Frontal cortex (tissue), 4 donors: ENCODE data around the gene ERLEC1. TPM values are rescaled to one million over a fixed set of nuclear protein-coding genes. Genes with fewer than 3 reads are reported as not detected.
A peak's percentile ranks its signal among the peaks of the same experiment; 100 is the strongest.
"Not testable (repeated sequence)": the region's sequence is repeated elsewhere in the genome, so short reads cannot be mapped to it uniquely, and the experiment has no call there.

Experiments
- DNase-seq, 2 donors: peaks; one replicate each; pipeline ENCODE4 v3.0.0; 2012; ENCODE audit warnings: low spot score in 2 of 2
- FAIRE-seq: peaks from 2 replicates; lab custom pipeline; 2012; peaks lifted over from hg19 to GRCh38; lab: Jason Lieb, UNC
- total RNA-seq: library from RNA; depleted of rRNA; stranded (reverse); fragments of >200 nt; gene quantifications from one replicate; pipeline ENCODE4 v1.2.3, GENCODE V29; 2014
- donor health status: control.
- donor health status: control.
- donor health status: control.

The ERLEC1 gene
- total RNA-seq, 1 donor from 2014 or later = 54.2 TPM

DNA sequence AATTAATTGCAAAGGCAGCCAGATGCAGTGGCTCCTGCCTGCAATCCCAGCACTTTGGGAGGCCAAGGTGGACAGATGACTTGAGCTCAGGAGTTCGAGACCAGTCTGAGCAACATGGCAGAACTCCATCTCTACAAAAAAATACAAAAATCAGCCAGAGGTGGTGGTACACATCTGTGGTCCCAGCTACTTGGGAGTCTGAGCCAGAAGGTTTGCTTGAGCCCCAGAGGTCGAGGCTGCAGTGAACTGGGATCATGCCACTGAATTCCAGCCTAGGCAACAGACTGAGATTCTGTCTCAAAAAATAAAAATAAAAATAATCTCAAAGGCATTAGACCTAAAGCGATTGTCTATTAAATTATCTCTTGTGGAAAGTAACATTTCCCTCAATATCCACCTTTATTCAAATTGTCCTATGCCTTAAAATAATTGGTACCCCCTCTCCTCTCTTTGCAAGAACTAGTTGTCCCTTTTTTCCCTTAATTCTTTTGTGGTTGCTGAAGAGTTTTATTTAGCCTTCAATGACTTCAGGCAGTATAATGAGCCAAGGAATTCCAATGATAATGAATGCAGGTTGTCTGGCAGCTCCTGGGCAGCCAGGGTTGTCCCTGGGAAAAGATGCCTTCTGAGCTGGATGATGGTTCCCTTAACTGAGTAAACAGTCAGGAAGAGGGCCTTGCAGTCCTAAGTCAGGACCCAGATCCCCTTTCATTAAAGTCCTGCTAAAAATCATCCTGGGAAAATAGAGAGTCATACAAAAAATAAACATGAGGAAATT lies 40.7 kb downstream of the ERLEC1 start:
- DNase-seq (no peak), FAIRE-seq (no peak)

DNA sequence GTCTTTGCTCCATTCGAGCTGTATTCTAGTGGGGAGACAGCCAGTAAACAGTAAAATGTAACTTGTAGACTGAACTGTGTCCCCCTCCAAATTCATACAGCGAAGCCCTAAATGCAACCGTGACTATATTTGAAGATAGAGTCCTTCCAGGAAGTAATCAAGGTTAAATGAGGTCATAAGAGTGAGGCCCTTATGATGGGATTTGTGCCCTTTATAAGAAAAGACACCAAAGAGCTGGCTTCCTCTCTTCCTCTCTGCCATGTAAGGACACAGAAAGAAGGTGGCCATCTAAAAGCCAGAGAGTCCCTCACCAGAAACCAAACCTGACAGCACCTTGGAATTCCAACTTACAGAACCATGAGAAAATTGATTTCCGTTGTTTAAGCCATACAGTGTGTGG lies 41.5 kb downstream of the ERLEC1 start:
- DNase-seq (no peak), FAIRE-seq (no peak)

DNA sequence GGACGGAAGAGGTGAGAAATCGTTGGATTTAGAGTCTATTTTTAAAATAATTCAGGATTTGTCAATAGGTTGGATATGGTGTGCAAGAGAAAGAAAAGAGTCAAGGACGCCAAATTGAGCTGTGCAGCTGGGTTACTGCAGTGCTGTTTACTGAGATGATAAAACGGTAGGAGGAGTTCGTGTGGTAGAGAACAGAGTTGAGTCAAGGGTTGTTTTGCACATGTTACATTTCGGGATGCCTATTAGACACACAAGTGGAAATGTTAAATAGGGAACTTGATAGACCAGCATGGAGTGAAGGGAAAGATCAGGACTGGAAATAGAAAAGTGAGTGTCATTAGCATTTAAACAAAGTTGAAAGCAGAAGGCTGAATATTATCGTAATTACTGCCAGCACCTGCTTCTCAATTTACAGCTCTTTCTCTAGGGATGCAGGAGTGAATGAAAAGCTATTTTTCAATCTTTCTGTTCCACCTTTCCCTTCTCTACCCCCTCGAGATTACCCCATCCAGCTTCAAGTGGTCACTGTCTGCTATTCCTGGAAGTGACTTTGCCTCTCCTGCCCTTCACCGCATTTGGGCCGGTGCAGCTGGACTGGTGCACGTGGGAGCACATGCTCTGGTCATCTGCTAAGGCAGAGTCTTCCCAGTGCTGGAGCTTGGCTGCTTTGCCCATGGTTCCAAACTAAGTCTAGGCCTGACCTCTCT lies 42.6 kb downstream of the ERLEC1 start:
- no peak for DNase-seq
- no peak for FAIRE-seq

DNA sequence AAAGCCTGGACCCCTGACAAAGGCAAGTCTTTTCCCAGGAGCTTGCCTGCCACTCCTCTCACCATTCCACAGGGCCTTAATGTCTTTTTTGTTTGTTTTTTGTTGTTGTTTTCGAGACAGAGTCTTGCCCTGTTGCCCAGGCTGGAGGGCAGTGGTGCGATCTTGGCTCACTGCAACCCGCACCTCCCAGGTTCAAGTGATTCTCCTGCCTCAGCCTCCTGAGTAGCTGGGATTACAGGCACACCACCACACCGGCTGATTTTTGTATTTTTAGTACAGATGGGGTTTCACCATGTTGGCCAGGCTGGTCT lies 43.1 kb downstream of the ERLEC1 start:
- not testable (repeated sequence) for FAIRE-seq, DNase-seq

DNA sequence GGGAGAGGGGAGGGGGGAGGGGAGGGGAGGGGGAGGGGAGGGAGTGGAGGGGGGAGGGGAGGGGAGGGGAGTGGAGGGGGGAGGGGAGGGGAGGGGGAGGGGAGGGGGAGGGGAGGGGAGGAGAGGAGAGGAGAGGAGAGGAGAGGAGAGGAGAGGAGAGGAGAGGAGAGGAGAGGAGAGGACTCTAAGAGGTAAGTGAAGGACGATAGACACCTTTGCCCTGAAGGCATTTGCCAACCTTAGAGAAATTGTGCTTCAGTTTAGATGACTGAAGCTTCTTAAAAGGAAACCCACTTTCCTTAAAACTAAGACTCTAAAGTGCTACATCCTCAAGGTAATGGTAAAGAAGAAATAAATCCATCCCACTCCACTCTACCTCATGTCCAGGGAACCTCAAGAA lies 53.7 kb downstream of the ERLEC1 start:
- DNase-seq (no peak), FAIRE-seq (no peak)

DNA sequence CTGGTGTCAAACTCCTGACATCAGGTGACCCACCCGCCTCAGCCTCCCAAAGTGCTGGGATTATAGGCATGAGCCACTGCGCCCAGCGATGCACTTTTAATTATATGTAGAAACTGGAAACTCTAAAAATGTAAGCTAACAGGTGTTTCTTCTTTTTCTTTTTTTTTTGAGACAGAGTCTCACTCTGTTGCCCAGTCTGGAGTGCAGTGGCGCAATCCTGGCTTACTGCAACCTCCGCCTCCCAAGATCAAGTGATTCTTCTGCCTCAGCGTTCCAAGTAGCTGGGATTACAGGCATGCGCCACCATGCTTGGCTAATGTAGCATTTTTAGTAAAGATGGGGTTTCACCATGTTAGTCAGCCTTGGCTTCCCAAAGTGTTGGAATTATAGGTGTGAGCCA lies 54.8 kb downstream of the ERLEC1 start:
- DNase-seq, FAIRE-seq: not testable (repeated sequence)

DNA sequence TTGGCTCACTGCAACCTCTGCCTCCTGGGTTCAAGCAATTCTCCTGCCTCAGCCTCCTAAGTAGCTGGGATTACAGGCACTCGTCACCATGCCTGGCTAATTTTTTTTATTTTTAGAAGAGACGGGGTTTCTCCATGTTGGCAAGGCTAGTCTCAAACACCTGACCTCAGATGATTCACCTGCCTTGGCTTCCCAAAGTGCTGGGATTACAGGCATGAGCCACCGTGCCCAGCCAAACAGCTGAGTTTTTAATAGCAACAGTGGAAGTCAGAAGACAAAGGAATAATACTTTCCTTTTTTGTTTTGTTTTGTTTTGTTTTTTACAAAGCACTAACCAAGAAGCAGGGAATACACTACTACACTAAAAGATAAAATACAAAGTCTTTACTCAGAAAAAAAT lies 56.0 kb downstream of the ERLEC1 start:
- DNase-seq (no peak), FAIRE-seq (no peak)

DNA sequence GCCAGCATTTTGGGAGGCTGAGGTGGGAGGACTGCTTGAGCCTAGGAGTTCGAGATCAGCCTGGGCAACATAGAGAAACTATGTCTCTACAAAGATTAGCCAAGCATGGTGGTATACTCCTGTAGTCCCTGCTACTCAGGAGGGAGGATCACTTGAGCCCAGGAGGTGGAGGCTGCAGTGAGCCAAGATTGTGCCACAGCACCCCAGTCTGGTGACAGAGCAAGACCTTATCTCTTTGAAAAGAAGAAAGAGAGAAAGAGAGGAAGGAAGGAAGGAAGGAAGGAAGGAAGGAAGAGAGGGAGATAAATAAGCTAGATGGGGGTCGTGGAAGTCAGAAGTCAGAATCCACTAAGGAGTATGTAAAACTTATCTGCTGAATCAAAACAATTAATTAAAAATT lies 56.8 kb downstream of the ERLEC1 start:
- DNase-seq = no peak
- FAIRE-seq = no peak

DNA sequence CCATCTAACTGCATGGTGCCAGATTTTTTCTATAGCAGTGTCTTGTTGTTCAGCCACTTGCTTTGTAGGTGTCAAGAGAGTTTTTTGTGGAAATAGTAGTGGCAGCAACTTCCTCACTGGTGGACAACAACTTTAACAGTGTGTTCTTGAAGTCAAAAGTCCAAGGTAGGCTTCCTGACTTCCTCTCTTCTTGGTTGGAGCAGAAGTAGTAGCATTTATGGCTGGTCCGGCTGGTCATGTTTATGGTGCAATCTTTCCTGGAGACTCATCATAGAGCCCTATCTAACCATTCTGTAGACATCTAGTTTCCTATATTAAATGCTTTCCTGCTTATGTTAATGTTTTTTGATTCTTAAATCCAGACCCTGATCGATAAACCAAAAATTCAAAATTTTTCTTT lies 61.2 kb downstream of the ERLEC1 start:
- FAIRE-seq (no peak), DNase-seq (no peak)

DNA sequence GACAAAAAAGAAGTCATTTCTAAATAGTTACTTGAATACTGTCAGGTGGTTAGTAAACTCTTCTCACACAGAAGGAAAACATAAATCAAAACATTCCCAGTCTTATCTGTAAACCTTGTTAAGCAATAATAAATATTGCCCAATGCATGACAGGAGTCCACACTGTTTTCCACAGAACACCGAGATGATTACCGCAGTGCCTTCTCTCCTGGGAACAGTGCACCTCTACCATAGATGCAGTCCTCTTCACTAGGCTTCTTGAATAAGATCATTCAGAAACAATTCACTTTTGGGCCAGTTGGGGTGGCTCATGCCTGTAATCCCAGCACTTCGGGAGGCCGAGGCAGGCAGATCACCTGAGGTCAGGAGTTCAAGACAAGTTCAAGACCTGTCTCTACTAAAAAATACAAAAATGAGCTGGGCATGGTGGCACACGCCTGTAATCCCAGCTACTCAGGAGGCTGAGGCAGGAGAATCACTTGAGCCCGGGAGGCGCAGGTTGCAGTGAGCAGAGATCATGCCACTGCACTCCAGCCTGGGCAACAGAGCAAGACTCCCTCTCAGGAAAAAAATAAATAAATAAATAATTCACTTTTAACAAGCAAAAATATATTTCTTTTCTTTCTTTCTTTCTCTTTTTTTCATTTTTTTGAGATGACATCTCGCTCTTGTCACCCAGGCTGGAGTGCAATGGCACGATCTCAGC lies 64.4 kb downstream of the ERLEC1 start:
- not testable (repeated sequence) for FAIRE-seq, DNase-seq

DNA sequence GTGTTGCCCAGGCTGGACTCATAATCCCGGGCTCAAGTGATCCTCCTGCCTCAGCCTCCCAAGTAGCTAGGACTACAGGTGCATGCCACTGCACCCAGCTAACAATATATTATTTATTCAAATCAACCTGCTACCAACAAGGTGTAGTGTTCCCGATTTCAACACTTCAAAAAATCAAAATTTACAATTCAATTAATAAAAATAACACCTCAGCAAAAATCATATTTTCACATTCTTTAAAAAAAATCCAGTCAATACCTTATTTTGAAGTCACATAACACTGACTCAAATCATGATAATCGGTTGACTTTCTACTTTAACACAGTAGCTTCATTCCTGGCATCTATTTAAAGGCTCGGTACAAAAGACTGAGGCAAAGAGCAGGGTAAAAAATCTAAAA lies 65.7 kb downstream of the ERLEC1 start:
- DNase-seq (no peak), FAIRE-seq (no peak)

DNA sequence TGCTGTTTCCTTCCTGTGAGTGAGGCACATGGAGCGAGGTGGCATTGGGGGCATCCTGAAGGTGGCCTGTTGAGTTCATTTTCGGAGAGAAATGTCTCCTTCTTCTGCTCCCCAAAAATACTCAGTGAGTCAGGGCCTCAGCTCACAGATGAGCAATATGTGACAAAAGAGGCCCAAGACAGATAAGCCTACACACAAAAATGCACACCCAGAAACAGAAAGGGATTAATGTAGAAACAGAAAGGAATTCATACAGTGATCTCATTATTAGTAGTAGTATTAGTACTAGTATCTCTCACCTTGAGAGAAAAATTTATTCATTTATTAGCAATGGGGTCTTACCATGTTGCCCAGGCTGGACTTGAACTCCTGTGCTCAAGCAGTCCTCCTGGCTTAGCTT lies 67.8 kb downstream of the ERLEC1 start:
- FAIRE-seq (no peak), DNase-seq (no peak)

DNA sequence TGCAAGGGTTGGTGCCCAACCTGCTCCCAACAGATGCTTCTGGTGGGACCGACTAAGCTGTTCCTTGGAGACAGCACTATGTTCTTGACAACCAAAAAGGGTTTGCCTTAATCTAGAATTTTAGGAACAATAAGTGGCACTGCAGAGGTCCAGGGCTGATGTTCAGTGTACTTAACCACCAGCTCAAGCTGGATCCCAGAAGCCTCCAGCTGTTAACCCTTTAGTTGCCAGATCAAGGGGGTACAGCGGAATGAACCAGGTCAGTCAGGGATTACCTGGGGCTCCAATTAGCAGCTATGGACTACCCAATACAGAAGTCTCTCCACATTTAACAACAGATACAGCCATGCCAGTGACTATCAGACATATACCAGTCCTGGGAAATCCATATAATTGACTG lies 69.4 kb downstream of the ERLEC1 start:
- FAIRE-seq (no peak), DNase-seq (peak in 1 of 2 donors; percentile 14)

DNA sequence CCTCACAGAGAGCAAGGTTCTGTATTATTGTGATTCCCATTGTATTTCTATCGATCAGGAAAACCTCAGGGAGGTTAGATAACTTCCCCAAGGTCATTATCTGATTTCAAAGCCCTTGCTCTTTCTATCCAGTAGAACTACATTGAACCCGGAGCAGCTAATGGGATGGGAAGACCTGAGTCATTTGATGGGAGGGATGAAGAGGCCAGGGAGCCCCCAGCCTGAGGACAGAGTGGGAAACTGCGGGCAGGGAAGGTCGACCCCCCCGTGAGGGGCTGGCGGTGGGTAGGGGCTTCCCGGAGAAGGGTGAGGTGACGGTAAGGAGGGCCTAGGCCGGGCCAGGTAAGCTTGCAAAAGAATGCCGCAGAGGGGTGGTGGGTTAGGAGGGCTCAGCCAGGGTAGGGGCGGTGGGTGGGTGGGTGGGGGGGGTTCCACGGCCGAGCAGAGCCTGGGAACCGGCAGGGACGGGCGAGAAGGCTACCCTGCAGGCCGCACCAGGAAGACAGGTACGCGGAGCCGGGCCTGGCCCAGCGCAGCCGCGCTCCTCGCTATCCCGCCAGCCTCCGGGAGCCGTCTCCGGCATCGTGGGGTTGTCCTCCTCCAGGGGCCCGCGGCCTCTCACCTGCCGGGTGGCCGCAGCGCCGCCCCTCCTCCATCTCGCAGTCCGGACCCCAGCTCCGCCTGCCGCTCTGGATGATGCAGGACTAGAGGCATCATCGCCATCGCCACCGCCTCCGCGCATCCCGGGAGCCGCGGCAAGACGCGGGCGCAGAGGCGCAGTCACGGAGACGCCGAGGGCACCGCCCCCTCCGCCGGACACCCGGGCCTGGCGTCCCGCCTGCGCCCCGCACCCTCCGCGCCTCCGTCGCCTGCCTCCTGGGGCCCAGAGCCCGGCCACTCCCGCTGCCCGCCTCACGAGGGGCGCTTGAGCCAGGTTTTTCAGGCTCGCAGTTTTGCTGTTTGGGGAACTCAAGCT lies 72.7 kb downstream of the ERLEC1 start, which contains the start of gene GPR75:
Gene GPR75 (minus strand): TSS at position 762 of the 976 bp plus-strand sequence. CDS start 5,211 bp downstream, outside the sequence.
- no peak for FAIRE-seq
- DNase-seq = peak; percentile 72

DNA sequence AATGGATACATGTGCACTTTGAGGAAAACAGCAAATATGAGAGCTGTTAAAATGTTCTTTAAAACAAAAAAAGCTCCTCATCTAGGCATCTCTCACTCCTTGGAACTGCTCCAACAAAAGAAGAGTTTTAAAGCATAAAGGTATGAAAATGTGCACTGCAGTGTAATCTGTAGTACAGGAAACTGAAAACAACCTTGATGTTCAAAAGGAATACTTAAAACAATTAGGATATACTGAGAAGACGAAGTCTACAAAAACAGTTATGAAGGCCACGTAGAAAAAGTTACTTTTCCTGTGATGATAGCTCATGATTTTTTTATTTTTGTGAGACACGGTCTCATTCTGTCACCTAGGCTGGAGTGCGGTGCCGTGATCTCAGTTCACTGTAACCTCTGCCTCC lies 75.0 kb downstream of the ERLEC1 start:
- FAIRE-seq (no peak), DNase-seq (no peak)

DNA sequence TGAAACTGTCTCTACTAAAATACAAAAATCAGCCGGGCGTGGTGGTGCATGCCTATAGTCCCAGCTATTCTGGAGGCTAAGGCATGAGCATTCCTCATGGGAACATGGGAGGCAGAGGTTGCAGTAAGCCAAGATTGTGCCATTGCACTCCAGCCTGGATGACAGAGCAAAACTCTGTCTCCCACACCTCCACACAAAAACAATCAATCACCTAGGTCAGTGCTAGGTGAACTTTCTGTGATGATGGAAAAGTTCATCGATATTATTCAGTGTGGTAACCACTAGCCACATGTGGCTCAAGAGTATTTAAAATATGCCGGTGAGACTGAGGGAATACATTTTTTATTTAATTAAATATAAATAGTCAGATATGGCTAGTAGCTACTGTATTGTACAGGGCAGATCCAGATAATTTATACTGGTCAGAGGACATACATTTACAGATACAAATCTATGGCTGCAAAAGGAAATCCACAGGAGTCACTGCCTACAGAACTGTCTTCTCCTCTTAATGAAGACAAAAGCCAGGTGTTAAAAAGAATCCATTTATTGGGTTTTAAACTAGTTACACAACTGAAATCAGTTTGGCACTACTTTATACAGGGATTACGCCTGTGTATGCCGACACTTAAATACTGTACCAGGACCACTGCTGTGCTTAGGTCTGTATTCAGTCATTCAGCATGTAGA lies 76.8 kb downstream of the ERLEC1 start:
- no peak for FAIRE-seq

DNA sequence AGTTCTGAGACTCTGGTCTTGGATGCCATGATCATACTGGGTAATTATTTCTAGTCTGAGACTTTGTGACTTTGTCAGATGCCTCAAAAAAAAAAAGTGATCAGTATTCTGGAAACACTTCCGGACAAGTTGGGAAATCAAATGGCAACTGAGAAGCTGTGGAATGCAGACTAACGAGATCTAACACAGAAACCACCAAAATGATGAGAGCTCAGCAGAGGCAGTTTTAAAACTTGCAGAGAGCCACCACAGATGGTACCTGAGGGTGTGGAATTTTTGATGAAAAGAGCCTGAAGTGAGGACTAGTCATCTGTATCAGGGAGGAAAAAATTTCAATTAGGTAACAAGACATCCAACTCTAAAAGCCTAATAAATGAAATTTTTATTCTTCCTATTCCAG lies 78.4 kb downstream of the ERLEC1 start:
- FAIRE-seq (no peak), DNase-seq (no peak)

More for the DNA sequence above, 76.8 kb downstream of the ERLEC1 start:
- no peak for DNase-seq

DNA sequence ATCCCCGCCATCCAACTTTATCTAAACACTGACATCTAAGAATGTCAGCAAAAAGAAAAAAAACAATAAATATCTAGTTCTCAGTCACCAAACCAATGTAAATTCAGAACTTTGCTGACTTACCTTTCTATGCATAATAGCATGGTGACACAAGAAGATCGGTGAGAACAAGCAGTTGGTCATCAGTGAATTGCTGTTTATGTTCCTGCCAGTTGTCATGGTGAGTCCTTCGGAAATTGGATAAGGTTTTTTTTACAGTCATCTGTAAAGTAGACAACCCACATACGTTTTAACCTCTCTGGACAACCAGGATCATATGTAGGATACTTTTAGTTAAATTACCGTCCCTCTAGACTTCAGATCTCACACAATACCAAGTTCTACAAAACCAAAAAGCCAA lies 79.1 kb downstream of the ERLEC1 start:
- DNase-seq = no peak
- FAIRE-seq = no peak

DNA sequence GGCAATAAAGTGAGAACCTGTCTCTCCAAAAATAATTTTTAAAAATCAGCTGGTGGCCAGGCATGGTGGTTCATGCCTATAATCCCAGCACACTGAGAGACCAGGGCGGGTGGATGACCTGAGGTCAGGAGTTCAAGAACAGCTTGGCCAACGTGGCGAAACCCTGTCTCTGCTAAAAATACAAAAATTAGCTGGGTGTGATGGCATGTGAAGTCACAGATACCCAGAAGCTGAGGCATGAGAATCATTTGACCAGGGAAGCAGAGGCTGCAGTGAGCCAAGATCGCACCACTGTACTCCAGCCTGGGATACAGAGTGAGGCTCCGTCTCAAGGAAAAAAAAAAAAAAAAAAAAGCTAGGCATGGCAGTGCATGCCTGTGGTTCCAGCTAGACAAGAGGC lies 80.3 kb downstream of the ERLEC1 start:
- no peak for FAIRE-seq
- no peak for DNase-seq
